Measurements from ENCODE around the gene HTT. TPM values are rescaled to one million over a fixed set of nuclear protein-coding genes. Genes with fewer than 3 reads are reported as not detected.

HTT gene
- total and polyA plus RNA-seq, 9 of the 15 experiments (the other 6 are each of a cell fraction or from before 2014, with no cell fraction given): 0.66 to 31.6 (median 14.7) TPM

DNA sequence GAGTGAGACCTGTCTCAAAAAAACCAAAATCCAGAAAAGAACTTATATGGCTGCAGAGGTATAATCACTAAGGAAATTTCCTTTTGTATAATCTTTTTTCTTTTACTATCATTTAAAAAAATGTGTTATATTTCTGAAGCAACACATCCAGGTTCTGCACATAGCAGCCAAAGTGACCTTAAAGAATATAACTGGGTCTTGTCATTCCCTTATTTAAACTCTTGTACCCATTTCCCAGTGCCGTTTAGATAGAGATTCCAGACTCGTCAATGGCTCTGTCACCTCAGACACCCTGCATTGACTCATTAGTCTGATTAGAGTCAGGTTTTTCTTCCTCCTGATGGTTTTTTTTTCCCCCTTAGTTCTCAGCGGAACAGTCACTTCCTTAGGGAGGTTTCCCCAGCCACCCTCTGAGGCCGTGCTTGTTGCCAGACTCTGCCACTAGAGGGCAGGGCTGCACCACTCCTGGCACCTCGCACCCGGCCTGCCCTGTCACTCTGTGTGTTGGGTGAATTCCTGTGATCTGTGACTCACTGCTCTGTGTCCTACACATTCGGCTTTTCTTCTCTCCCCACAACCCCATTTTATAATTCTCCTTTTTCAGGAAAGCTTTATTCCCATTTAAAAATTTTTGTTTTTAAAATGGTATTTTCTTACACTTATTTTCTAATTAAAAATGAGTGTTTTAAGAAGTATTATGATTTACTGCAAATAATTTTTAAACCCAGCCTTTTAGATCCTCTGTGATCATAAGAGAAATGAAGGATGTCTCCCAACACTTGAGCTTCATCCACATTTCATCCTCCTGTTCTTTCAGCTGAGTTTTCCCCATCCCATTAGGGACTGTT, 32.1 kb downstream of the HTT start (continued):
- TF ChIP-seq RBM15 (IDR thresholded peaks at IDR 0.05; ENCODE audit: insufficient read depth, low read length) (no peak), JUND (IDR thresholded peaks at IDR 0.05; ENCODE audit: borderline replicate concordance, low read depth, low read length) (peak; percentile 75), JUND (tag; IDR thresholded peaks at IDR 0.05; ENCODE audit: borderline replicate concordance, low read depth, low read length) (peak; percentile 56; the same call in 1 of the 3 replicates), PTBP1 (IDR thresholded peaks at IDR 0.05; ENCODE audit: low read depth, low read length) (no peak), SFPQ (IDR thresholded peaks at IDR 0.05; ENCODE audit: low read depth, low read length) (no peak), TEAD4 (IDR thresholded peaks at IDR 0.05; ENCODE audit: low read length) (0 out of 2 replicates have a peak, but pooled peaks have one; percentile 42), TEAD4 (CRISPR knock-in tag; IDR thresholded peaks at IDR 0.05; ENCODE audit: borderline replicate concordance) (no peak), HDAC2 (IDR thresholded peaks at IDR 0.05) (no peak), SMARCA4 (IDR thresholded peaks at IDR 0.05) (peak; percentile 27; the same call in 1 of the 2 replicates), TEAD1 (CRISPR knock-in tag; IDR thresholded peaks at IDR 0.05) (peak; percentile 42 to 81; a peak in 2 of 4 replicates), ZNF384 (IDR thresholded peaks at IDR 0.05; ENCODE audit: low read depth, low read length) (peak; percentile 72), SAP30 (IDR thresholded peaks at IDR 0.05; ENCODE audit: borderline replicate concordance, insufficient read depth, low read depth, low read length, poor library complexity, severe bottlenecking) (no peak), CC2D1A (IDR thresholded peaks at IDR 0.05) (peak; percentile 53; the same call in 1 of the 2 replicates), HLTF (IDR thresholded peaks at IDR 0.05) (no peak), MCM7 (IDR thresholded peaks at IDR 0.05) (no peak), CHD1 (IDR thresholded peaks at IDR 0.05; ENCODE audit: low read length) (no peak), SMARCC2 (IDR thresholded peaks at IDR 0.05; ENCODE audit: low read depth) (no peak), ATF7 (IDR thresholded peaks at IDR 0.05) (peak; percentile 36; the same call in 1 of the 2 replicates)
- TF ChIP-seq, protein P1, sequence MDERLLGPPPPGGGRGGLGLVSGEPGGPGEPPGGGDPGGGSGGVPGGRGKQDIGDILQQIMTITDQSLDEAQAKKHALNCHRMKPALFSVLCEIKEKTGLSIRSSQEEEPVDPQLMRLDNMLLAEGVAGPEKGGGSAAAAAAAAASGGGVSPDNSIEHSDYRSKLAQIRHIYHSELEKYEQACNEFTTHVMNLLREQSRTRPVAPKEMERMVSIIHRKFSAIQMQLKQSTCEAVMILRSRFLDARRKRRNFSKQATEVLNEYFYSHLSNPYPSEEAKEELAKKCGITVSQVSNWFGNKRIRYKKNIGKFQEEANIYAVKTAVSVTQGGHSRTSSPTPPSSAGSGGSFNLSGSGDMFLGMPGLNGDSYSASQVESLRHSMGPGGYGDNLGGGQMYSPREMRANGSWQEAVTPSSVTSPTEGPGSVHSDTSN (CRISPR knock-in tag; IDR thresholded peaks at IDR 0.05; ENCODE audit: low read depth): peak; percentile 46; the same call in 1 of the 2 replicates
- TF ChIP-seq, protein P1 (tag; conservative IDR thresholded peaks at IDR 0.05; ENCODE audit: low read depth): peak; percentile 51; the same call in 1 of the 2 replicates
- TF ChIP-seq, protein P2, sequence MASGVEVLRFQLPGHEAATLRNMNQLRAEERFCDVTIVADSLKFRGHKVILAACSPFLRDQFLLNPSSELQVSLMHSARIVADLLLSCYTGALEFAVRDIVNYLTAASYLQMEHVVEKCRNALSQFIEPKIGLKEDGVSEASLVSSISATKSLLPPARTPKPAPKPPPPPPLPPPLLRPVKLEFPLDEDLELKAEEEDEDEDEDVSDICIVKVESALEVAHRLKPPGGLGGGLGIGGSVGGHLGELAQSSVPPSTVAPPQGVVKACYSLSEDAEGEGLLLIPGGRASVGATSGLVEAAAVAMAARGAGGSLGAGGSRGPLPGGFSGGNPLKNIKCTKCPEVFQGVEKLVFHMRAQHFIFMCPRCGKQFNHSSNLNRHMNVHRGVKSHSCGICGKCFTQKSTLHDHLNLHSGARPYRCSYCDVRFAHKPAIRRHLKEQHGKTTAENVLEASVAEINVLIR (CRISPR knock-in tag; IDR thresholded peaks at IDR 0.05): no peak
- TF ChIP-seq, protein P3, sequence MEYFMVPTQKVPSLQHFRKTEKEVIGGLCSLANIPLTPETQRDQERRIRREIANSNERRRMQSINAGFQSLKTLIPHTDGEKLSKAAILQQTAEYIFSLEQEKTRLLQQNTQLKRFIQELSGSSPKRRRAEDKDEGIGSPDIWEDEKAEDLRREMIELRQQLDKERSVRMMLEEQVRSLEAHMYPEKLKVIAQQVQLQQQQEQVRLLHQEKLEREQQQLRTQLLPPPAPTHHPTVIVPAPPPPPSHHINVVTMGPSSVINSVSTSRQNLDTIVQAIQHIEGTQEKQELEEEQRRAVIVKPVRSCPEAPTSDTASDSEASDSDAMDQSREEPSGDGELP (CRISPR knock-in tag; IDR thresholded peaks at IDR 0.05; ENCODE audit: borderline replicate concordance): 0 out of 2 replicates have a peak, but pooled peaks have one; percentile 30
